Measurements from ENCODE around the gene NLRP9. TPM values are rescaled to one million over a fixed set of nuclear protein-coding genes. Genes with fewer than 3 reads are reported as not detected.

The NLRP9 gene
- total and polyA plus RNA-seq, 12 donors: not detected

GRCh38 chr19:55673889-55674288, 64.3 kb downstream of the NLRP9 start:
- Histone ChIP-seq H3K27me3 (no peaks in the 10 kb centered on the region), H3K36me3 (peaks cover 0 to 69% (median 18%) of the 10 kb centered on the region in 9 donors), H3K4me1 (peaks cover 13 to 52% (median 43%) of the 10 kb centered on the region in 9 donors), H3K27ac (no peak overlapping the region), H3K9me3 (no peaks in the 10 kb centered on the region), H3K4me3 (no peak overlapping the region)
- ATAC-seq (no peak), DNase-seq (no peak)
- intact Hi-C loops (cut with DNase I): loop anchor here in 1 of 10 donors (2.0 kb wide), 1 partner anchor 17 kb away; no protein-coding TSS in a partner anchor
- 57 to 68% methylated on average over 13 to 15 of the region's 15 CpGs for WGBS, 2 donors
- TF ChIP-seq CTCF (IDR thresholded peaks at IDR 0.05): no peak

GRCh38 chr19:55673465-55673864, 64.7 kb downstream of the NLRP9 start:
- WGBS, 2 donors: 75 to 80% methylated on average over 9 of the region's 9 CpGs

GRCh38 chr19:55672418-55672817, 65.8 kb downstream of the NLRP9 start:
- DNase-seq (no peak), ATAC-seq (no peak)
- Histone ChIP-seq H3K27me3 (no peaks in the 10 kb centered on the region), H3K27ac (no peak overlapping the region), H3K36me3 (peaks cover 0 to 70% (median 21%) of the 10 kb centered on the region in 9 donors), H3K9me3 (no peaks in the 10 kb centered on the region), H3K4me3 (no peak overlapping the region), H3K4me1 (peaks cover 9 to 39% (median 32%) of the 10 kb centered on the region in 9 donors)
- intact Hi-C loops (cut with DNase I): loop anchor here in 1 of 10 donors (2.0 kb wide), 1 partner anchor 16 kb away; no protein-coding TSS in a partner anchor
- WGBS, 2 donors: 81% methylated on average over 5 of the region's 5 CpGs
- TF ChIP-seq CTCF (IDR thresholded peaks at IDR 0.05): no peak

More at GRCh38 chr19:55673465-55673864, 64.7 kb downstream of the NLRP9 start:
- intact Hi-C loops (cut with DNase I): loop anchor here in 1 of 10 donors (2.0 kb wide), 1 partner anchor 17 kb away; no protein-coding TSS in a partner anchor
- no peak for ATAC-seq
- peaks cover 0 to 69% (median 18%) of the 10 kb centered on the region in 9 donors for H3K36me3 ChIP-seq
- no peaks in the 10 kb centered on the region for H3K9me3 ChIP-seq
- no peak overlapping the region for H3K27ac ChIP-seq
- H3K4me1 ChIP-seq: peaks cover 13 to 48% (median 40%) of the 10 kb centered on the region in 9 donors
- no peak for TF ChIP-seq CTCF (IDR thresholded peaks at IDR 0.05)
- no peak for DNase-seq
- no peaks in the 10 kb centered on the region for H3K27me3 ChIP-seq
- H3K4me3 ChIP-seq: no peak overlapping the region

- Histone ChIP-seq H3K27me3 (no peaks in the 10 kb centered on the region), H3K4me3 (no peak overlapping the region), H3K4me1 (peaks cover 0 to 25% (median 18%) of the 10 kb centered on the region in 9 donors), H3K9me3 (no peaks in the 10 kb centered on the region), H3K27ac (no peak overlapping the region), H3K36me3 (peaks cover 0 to 79% (median 29%) of the 10 kb centered on the region in 9 donors)
- intact Hi-C loops (cut with DNase I): no loop called here
- ATAC-seq: no peak
- DNase-seq: no peak
- 69 to 70% methylated on average over 2 of the region's 2 CpGs for WGBS, 2 donors
- TF ChIP-seq CTCF (IDR thresholded peaks at IDR 0.05): no peak
Measured at GRCh38 chr19:55671054-55671378, 67.2 kb downstream of the NLRP9 start.
